Heart left ventricle (tissue), 13 donors: ENCODE data around the gene PSTPIP1.

Source experiments
- POLR2A ChIP-seq, 2 donors: fragments of 450-650 bp; IDR thresholded peaks; one replicate each; pipeline ENCODE4 v1.6.1; 2017; ENCODE audit warnings: antibody characterized with exemption in 2 of 2, mild to moderate bottlenecking in 2 of 2, moderate library complexity in 2 of 2
- TF ChIP-seq, protein P1 (sequence below), 12 donors: fragments of 200-600 bp; sonication (generic) in 4 of 12; IDR thresholded peaks; one replicate each; pipeline versions ENCODE4 v1.5.0 to v1.8.0; 2018 to 2022; ENCODE audit warnings: antibody characterized with exemption in 12 of 12, mild to moderate bottlenecking in 5 of 12
- donor health status: ischemic (EF 13 %, LVEDD 7.1; RV severe dilation, severe dysfunction).
- donor health status: DM: no; HTN: yes; CAD: no.
- donor health status: DM: no; HTN: no; CAD: no.
- donor health status: ischemic (EF 25% LVEDD 6.9; RV normal size, moderate dysfunction).
- donor health status: ischemic (EF 25% LVEDD 5.7; RV mildly dilated, moderate dysfunction).
- donor health status: ischemic (EF 35%, LVEDD 5.7; RV mildly dilated, moderate dysfunction).
- donor health status: nonischemic (EF 11% LVEDD 7.7; RV severe dilation, severe dysfunction).
- donor health status: DM: yes; HTN: yes; CAD: no.
- donor health status: PGD.
- donor health status: ischemic (EF 29% LVEDD 5.4; RV normal size, mild dysfunction).
- donor health status: nonischemic (EF 23%, LVEDD 6.1; RV moderate dilation, normal function).

DNA sequence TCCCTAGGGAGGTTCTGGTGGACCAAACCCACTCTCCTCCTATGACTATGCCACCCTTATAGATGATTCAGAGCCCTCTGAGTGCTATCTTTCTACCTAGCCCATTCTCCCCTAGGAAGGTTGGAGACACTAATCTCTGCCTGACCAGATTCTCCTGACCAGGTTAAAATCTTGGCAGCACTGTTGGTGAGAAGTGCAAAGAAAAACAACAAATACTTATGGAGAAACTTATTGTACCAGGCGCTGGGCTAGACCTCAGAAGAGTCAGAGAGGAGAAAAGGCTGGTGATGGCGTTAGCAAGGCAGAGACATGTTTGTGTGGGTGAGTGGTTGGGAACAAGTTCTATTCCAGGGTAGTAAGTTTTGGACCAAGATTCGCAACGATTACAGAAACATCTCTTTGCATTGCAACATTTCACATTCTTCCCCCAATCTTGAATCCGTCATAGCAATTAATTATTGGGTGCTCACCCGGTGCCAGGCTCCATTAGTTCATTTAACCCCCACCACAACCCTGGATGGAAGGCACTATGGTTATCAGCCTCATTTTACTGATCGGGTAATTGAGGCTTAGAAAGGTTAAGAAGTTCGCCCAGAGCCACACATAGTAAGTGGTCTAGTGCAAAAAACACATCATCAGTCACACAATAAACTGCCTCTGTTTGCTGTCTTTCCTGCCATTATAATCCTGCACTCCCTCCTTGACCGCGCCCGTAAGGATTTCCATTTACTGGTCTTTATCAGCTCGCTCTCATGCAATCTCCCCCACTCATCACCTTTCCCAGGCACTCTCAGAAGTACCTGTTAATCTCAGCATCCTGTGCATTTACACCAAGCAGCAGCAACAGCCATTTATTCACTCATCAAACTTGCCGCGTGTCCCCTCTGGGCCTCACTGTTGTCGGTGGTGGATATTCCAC is 76.6 kb downstream of the PSTPIP1 start:
- TF ChIP-seq, protein P1, sequence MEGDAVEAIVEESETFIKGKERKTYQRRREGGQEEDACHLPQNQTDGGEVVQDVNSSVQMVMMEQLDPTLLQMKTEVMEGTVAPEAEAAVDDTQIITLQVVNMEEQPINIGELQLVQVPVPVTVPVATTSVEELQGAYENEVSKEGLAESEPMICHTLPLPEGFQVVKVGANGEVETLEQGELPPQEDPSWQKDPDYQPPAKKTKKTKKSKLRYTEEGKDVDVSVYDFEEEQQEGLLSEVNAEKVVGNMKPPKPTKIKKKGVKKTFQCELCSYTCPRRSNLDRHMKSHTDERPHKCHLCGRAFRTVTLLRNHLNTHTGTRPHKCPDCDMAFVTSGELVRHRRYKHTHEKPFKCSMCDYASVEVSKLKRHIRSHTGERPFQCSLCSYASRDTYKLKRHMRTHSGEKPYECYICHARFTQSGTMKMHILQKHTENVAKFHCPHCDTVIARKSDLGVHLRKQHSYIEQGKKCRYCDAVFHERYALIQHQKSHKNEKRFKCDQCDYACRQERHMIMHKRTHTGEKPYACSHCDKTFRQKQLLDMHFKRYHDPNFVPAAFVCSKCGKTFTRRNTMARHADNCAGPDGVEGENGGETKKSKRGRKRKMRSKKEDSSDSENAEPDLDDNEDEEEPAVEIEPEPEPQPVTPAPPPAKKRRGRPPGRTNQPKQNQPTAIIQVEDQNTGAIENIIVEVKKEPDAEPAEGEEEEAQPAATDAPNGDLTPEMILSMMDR (IDR thresholded peaks at IDR 0.05), result no peak
- no peak for TF ChIP-seq POLR2A (IDR thresholded peaks at IDR 0.05)
